ENCODE data around the gene CCAR1.
"Not testable (repeated sequence)": the region's sequence is repeated elsewhere in the genome, so short reads cannot be mapped to it uniquely, and the experiment has no call there.

- not testable (repeated sequence) for TF ChIP-seq CTCF (IDR thresholded peaks at IDR 0.05 in 4 of 5, conservative IDR thresholded peaks at IDR 0.05 in 1 of 5); POLR2A (IDR thresholded peaks at IDR 0.05)
Observed at GRCh38 chr10:68822626-68823025, 101.6 kb downstream of the CCAR1 start.

All from gastrocnemius medialis (tissue), 4 donors.